ENCODE data around the gene PARD3. TPM values are rescaled to one million over a fixed set of nuclear protein-coding genes. Genes with fewer than 3 reads are reported as not detected.
A peak's percentile ranks its signal among the peaks of the same experiment; 100 is the strongest.

The PARD3 gene
- total and polyA plus RNA-seq, 5 donors = 10.5 to 40.3 (median 27.8) TPM

GRCh38 chr10:34520084-34520483 lies 295.0 kb downstream of the PARD3 start:
- ATAC-seq (no peak), DNase-seq (no peak)
- WGBS = 86% methylated on average over 7 of the region's 7 CpGs
- no peaks in the 10 kb centered on the region for H3K27me3 ChIP-seq (ENCODE audit: control insufficient read depth, insufficient read depth)
- no peak overlapping the region for H3K4me3 ChIP-seq (ENCODE audit: low read length)
- no peaks in the 10 kb centered on the region for H3K9me3 ChIP-seq (ENCODE audit: control insufficient read depth, low read length)
- H3K27ac ChIP-seq (ENCODE audit: low read length) = no peak overlapping the region
- no peaks in the 10 kb centered on the region for H3K4me1 ChIP-seq (ENCODE audit: control insufficient read depth, insufficient read depth, low read length)
- intact Hi-C loops (cut with DNase I) = no loop called here

- no peaks in the 10 kb centered on the region for H3K27me3 ChIP-seq (ENCODE audit: control insufficient read depth, insufficient read depth)
- H3K4me3 ChIP-seq (ENCODE audit: low read length) = no peak overlapping the region
- H3K27ac ChIP-seq (ENCODE audit: low read length) = no peak overlapping the region
- ATAC-seq (no peak), DNase-seq (no peak)
- no peaks in the 10 kb centered on the region for H3K9me3 ChIP-seq (ENCODE audit: control insufficient read depth, low read length)
- intact Hi-C loops (cut with DNase I) = no loop called here
- no peaks in the 10 kb centered on the region for H3K4me1 ChIP-seq (ENCODE audit: control insufficient read depth, insufficient read depth, low read length)
- WGBS = 99% methylated on average over 4 of the region's 4 CpGs
Measured at GRCh38 chr10:34514290-34514689, 300.8 kb downstream of the PARD3 start.

GRCh38 chr10:34513636-34514035 lies 301.5 kb downstream of the PARD3 start:
- intact Hi-C loops (cut with DNase I) = no loop called here
- no peaks in the 10 kb centered on the region for H3K27me3 ChIP-seq (ENCODE audit: control insufficient read depth, insufficient read depth)
- H3K4me1 ChIP-seq (ENCODE audit: control insufficient read depth, insufficient read depth, low read length) = no peaks in the 10 kb centered on the region
- no peak overlapping the region for H3K27ac ChIP-seq (ENCODE audit: low read length)
- no peaks in the 10 kb centered on the region for H3K9me3 ChIP-seq (ENCODE audit: control insufficient read depth, low read length)
- DNase-seq (no peak), ATAC-seq (no peak)
- 77% methylated on average over 2 of the region's 2 CpGs for WGBS
- no peak overlapping the region for H3K4me3 ChIP-seq (ENCODE audit: low read length)

GRCh38 chr10:34507217-34507616 lies 307.9 kb downstream of the PARD3 start:
- DNase-seq (no peak), ATAC-seq (peak in 1 of 2 donors; percentile 29)
- intact Hi-C loops (cut with DNase I) = loop anchor here in 1 of 4 donors (10.0 kb wide), 1 partner anchor 128 kb away; no protein-coding TSS in a partner anchor
- H3K4me3 ChIP-seq (ENCODE audit: low read length) = no peak overlapping the region
- H3K27me3 ChIP-seq (ENCODE audit: control insufficient read depth, insufficient read depth) = no peaks in the 10 kb centered on the region
- WGBS = 70% methylated on average over 3 of the region's 3 CpGs
- H3K27ac ChIP-seq (ENCODE audit: low read length) = no peak overlapping the region
- H3K4me1 ChIP-seq (ENCODE audit: control insufficient read depth, insufficient read depth, low read length) = peaks cover 4% of the 10 kb centered on the region
- H3K9me3 ChIP-seq (ENCODE audit: control insufficient read depth, low read length) = no peaks in the 10 kb centered on the region

GRCh38 chr10:34506786-34507185 lies 308.3 kb downstream of the PARD3 start:
- no peak for ATAC-seq
- no peaks in the 10 kb centered on the region for H3K9me3 ChIP-seq (ENCODE audit: control insufficient read depth, low read length)
- no peak overlapping the region for H3K27ac ChIP-seq (ENCODE audit: low read length)
- H3K27me3 ChIP-seq (ENCODE audit: control insufficient read depth, insufficient read depth) = no peaks in the 10 kb centered on the region
- 95% methylated on average over 5 of the region's 5 CpGs for WGBS
- peaks cover 4% of the 10 kb centered on the region for H3K4me1 ChIP-seq (ENCODE audit: control insufficient read depth, insufficient read depth, low read length)
- intact Hi-C loops (cut with DNase I) = loop anchor here in 1 of 4 donors (10.0 kb wide), 1 partner anchor 128 kb away; no protein-coding TSS in a partner anchor
- no peak overlapping the region for H3K4me3 ChIP-seq (ENCODE audit: low read length)
- DNase-seq = no peak

- H3K27me3 ChIP-seq (ENCODE audit: control insufficient read depth, insufficient read depth) = no peaks in the 10 kb centered on the region
- DNase-seq (no peak), ATAC-seq (no peak)
- no peaks in the 10 kb centered on the region for H3K9me3 ChIP-seq (ENCODE audit: control insufficient read depth, low read length)
- H3K27ac ChIP-seq (ENCODE audit: low read length) = no peak overlapping the region
- H3K4me3 ChIP-seq (ENCODE audit: low read length) = no peak overlapping the region
- WGBS = 93% methylated on average over 2 of the region's 2 CpGs
- H3K4me1 ChIP-seq (ENCODE audit: control insufficient read depth, insufficient read depth, low read length) = peaks cover 4% of the 10 kb centered on the region
- intact Hi-C loops (cut with DNase I) = loop anchor here in 1 of 4 donors (10.0 kb wide), 1 partner anchor 129 kb away; no protein-coding TSS in a partner anchor
Measured at GRCh38 chr10:34505338-34505737, 309.8 kb downstream of the PARD3 start.

- H3K27ac ChIP-seq (ENCODE audit: low read length) = no peak overlapping the region
- H3K27me3 ChIP-seq (ENCODE audit: control insufficient read depth, insufficient read depth) = no peaks in the 10 kb centered on the region
- no peak overlapping the region for H3K4me3 ChIP-seq (ENCODE audit: low read length)
- intact Hi-C loops (cut with DNase I) = loop anchor here in 1 of 4 donors (10.0 kb wide), 1 partner anchor 130 kb away; no protein-coding TSS in a partner anchor
- ATAC-seq = peak in 1 of 2 donors; percentile 86
- H3K9me3 ChIP-seq (ENCODE audit: control insufficient read depth, low read length) = no peaks in the 10 kb centered on the region
- peaks cover 4% of the 10 kb centered on the region for H3K4me1 ChIP-seq (ENCODE audit: control insufficient read depth, insufficient read depth, low read length)
- 67% methylated on average over 3 of the region's 3 CpGs for WGBS
- no peak for DNase-seq
Measured at GRCh38 chr10:34504534-34504933, 310.6 kb downstream of the PARD3 start.

GRCh38 chr10:34503704-34504103 lies 311.4 kb downstream of the PARD3 start:
- WGBS = 85% methylated on average over 2 of the region's 2 CpGs
- Histone ChIP-seq H3K9me3 (ENCODE audit: control insufficient read depth, low read length) (no peaks in the 10 kb centered on the region), H3K27me3 (ENCODE audit: control insufficient read depth, insufficient read depth) (no peaks in the 10 kb centered on the region), H3K27ac (ENCODE audit: low read length) (no peak overlapping the region), H3K4me3 (ENCODE audit: low read length) (no peak overlapping the region), H3K4me1 (ENCODE audit: control insufficient read depth, insufficient read depth, low read length) (peaks cover 4% of the 10 kb centered on the region)
- intact Hi-C loops (cut with DNase I) = loop anchor here in 1 of 4 donors (10.0 kb wide), 1 partner anchor 131 kb away; no protein-coding TSS in a partner anchor
- no peak for DNase-seq
- ATAC-seq = no peak

- 92% methylated on average over 3 of the region's 3 CpGs for WGBS
- Histone ChIP-seq H3K4me3 (ENCODE audit: low read length) (no peak overlapping the region), H3K4me1 (ENCODE audit: control insufficient read depth, insufficient read depth, low read length) (peaks cover 3% of the 10 kb centered on the region), H3K9me3 (ENCODE audit: control insufficient read depth, low read length) (no peaks in the 10 kb centered on the region), H3K27me3 (ENCODE audit: control insufficient read depth, insufficient read depth) (no peaks in the 10 kb centered on the region), H3K27ac (ENCODE audit: low read length) (no peak overlapping the region)
- no peak for DNase-seq
- intact Hi-C loops (cut with DNase I) = loop anchor here in 1 of 4 donors (10.0 kb wide), 1 partner anchor 135 kb away; no protein-coding TSS in a partner anchor
- no peak for ATAC-seq
Measured at GRCh38 chr10:34499612-34500279, 315.4 kb downstream of the PARD3 start.

- DNase-seq = no peak
Measured at GRCh38 chr10:34498821-34499220, 316.3 kb downstream of the PARD3 start.

GRCh38 chr10:34495938-34496337 lies 319.2 kb downstream of the PARD3 start:
- Histone ChIP-seq H3K9me3 (ENCODE audit: control insufficient read depth, low read length) (no peaks in the 10 kb centered on the region), H3K27me3 (ENCODE audit: control insufficient read depth, insufficient read depth) (no peaks in the 10 kb centered on the region), H3K4me1 (ENCODE audit: control insufficient read depth, insufficient read depth, low read length) (no peaks in the 10 kb centered on the region), H3K27ac (ENCODE audit: low read length) (no peak overlapping the region), H3K4me3 (ENCODE audit: low read length) (no peak overlapping the region)
- peak in 1 of 3 donors; percentile 49 for DNase-seq
- WGBS = 76% methylated on average over 2 of the region's 2 CpGs
- intact Hi-C loops (cut with DNase I) = no loop called here
- no peak for ATAC-seq

More at GRCh38 chr10:34498821-34499220, 316.3 kb downstream of the PARD3 start:
- Histone ChIP-seq H3K9me3 (ENCODE audit: control insufficient read depth, low read length) (no peaks in the 10 kb centered on the region), H3K27me3 (ENCODE audit: control insufficient read depth, insufficient read depth) (no peaks in the 10 kb centered on the region), H3K4me3 (ENCODE audit: low read length) (no peak overlapping the region), H3K4me1 (ENCODE audit: control insufficient read depth, insufficient read depth, low read length) (no peaks in the 10 kb centered on the region), H3K27ac (ENCODE audit: low read length) (no peak overlapping the region)
- ATAC-seq = no peak
- intact Hi-C loops (cut with DNase I) = no loop called here
- 100% methylated on average over 1 of the region's 1 CpG for WGBS
